Progenitor cell of endocrine pancreas (in vitro differentiated cells): Measurements from ENCODE around the gene CA12. TPM values are rescaled to one million over a fixed set of nuclear protein-coding genes. Genes with fewer than 3 reads are reported as not detected.

ENCODE experiments used
- DNase-seq: peaks from one replicate; pipeline ENCODE4 v3.0.0; 2021; ENCODE audit warnings: low spot score; ENCODE audit not compliant: unreplicated experiment
- H3K27ac Mint-ChIP-seq: 2 replicates; pipeline ENCODE4 v1.8.0; 2021; ENCODE audit warnings: mild to moderate bottlenecking, moderate library complexity, mixed read lengths
- H3K27me3 Mint-ChIP-seq: 2 replicates; pipeline ENCODE4 v1.8.0; 2021; ENCODE audit warnings: mixed read lengths
- H3K36me3 Mint-ChIP-seq: 2 replicates; pipeline ENCODE4 v1.8.0; 2022; ENCODE audit warnings: mixed read lengths; ENCODE audit not compliant: insufficient read depth
- H3K4me1 Mint-ChIP-seq: 2 replicates; pipeline ENCODE4 v1.8.0; 2021; ENCODE audit warnings: low read depth, mixed read lengths
- H3K4me3 Mint-ChIP-seq: 2 replicates; pipeline ENCODE4 v1.8.0; 2021; ENCODE audit warnings: low read depth, mild to moderate bottlenecking, moderate library complexity, mixed read lengths
- H3K9me3 Mint-ChIP-seq: 2 replicates; pipeline ENCODE4 v1.8.0; 2021; ENCODE audit warnings: low read depth, mixed read lengths
- total RNA-seq: library from RNA; stranded (reverse); gene quantifications from 2 replicates; pipeline ENCODE4 v1.2.1, GENCODE V29; 2021
- TF ChIP-seq, protein P1 (sequence below): fragments of 200-600 bp; sonication (generic); IDR thresholded peaks from one replicate; pipeline ENCODE4 v1.5.0; 2021; ENCODE audit warnings: antibody characterized with exemption, mild to moderate bottlenecking; ENCODE audit not compliant: unreplicated experiment

CA12 gene
- total RNA-seq, 1 donor from 2014 or later = 0.38 TPM

DNA sequence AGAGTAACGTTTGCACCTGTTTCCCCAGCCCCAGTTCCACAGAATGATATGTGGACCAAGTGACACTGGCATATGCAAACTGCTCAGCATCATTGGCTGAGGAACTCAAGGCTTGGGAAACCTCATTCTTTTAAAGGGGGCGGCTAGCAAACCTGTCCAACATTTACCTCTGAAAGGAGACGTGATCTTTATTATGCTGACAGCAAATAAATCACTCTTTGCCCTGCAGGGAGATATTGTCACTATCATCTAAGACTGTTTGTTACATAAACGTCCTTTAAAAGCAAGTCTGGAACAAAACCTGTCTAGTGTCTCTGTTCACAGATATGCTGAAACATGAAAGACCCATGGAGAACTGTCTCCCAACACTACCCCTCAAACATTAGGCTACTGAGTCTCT is 21.5 kb downstream of the CA12 start:
- no peaks in the 10 kb centered on the region for H3K36me3 Mint-ChIP-seq
- DNase-seq = no peak
- TF ChIP-seq, protein P1, sequence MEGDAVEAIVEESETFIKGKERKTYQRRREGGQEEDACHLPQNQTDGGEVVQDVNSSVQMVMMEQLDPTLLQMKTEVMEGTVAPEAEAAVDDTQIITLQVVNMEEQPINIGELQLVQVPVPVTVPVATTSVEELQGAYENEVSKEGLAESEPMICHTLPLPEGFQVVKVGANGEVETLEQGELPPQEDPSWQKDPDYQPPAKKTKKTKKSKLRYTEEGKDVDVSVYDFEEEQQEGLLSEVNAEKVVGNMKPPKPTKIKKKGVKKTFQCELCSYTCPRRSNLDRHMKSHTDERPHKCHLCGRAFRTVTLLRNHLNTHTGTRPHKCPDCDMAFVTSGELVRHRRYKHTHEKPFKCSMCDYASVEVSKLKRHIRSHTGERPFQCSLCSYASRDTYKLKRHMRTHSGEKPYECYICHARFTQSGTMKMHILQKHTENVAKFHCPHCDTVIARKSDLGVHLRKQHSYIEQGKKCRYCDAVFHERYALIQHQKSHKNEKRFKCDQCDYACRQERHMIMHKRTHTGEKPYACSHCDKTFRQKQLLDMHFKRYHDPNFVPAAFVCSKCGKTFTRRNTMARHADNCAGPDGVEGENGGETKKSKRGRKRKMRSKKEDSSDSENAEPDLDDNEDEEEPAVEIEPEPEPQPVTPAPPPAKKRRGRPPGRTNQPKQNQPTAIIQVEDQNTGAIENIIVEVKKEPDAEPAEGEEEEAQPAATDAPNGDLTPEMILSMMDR = no peak
- no peaks in the 10 kb centered on the region for H3K9me3 Mint-ChIP-seq
- no peak overlapping the region for H3K4me3 Mint-ChIP-seq
- no peak overlapping the region for H3K27ac Mint-ChIP-seq
- peaks cover 33% of the 10 kb centered on the region for H3K27me3 Mint-ChIP-seq
- H3K4me1 Mint-ChIP-seq = peaks cover 2% of the 10 kb centered on the region

DNA sequence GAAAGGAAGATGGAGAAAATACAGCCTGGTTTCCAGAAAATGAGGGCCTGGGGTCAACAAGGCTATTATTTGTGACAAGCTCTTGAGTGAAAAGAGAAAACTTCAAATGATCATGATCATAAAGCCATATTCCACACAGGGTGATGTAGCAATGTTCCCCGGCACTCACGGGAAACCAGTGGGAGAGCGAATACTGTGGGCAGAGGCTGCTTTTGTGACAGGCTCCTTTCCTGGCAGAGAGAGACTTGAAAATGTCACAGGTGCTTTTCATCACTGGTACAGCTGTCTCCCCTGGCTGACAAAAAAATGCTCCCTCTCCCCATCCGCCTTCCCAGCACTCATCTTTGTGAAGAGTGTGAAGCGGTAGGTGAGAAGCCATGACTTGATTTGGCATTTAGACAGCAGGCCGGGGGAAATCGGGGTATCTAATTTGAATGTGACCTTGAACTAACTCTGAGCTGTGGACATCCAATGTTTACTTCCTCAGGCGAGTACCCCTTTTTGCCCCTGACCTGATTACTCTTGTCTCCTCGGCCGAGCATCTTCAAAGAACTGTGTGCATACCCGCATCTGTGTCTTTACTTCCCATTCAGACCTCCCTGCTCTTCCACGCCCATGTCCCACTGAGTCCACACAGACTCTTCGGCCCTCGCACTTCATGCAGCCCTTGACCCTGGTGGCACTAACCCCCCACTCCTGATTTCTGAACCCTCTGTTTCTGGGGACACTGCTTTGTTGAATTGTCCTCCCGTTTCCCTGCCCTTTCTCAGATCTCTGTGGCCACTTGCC is 23.2 kb downstream of the CA12 start:
- H3K4me3 Mint-ChIP-seq = no peak overlapping the region
- peaks cover 7% of the 10 kb centered on the region for H3K4me1 Mint-ChIP-seq
- TF ChIP-seq, protein P1 = no peak
- no peak overlapping the region for H3K27ac Mint-ChIP-seq
- H3K36me3 Mint-ChIP-seq = no peaks in the 10 kb centered on the region
- DNase-seq = no peak
- H3K27me3 Mint-ChIP-seq = peaks cover 28% of the 10 kb centered on the region
- H3K9me3 Mint-ChIP-seq = no peaks in the 10 kb centered on the region

DNA sequence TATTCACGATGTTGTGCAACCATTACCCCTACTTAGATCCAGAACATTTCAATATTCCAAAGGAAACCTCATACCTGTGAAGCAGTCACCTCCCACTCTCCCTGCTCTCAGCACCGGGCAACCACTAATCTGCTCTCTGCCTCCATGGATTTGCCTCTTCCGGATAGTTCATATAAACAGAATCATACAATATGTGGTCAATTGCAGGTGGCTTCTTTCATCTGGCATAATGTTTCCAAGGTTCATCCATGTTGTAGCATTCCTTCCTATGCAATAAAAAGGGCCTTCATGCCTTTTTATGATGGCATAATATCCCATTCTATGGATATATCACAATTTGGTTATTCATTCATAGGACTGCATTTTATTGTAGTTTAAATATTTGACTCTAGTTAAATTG is 23.9 kb downstream of the CA12 start:
- Mint-ChIP-seq H3K4me1 (peaks cover 7% of the 10 kb centered on the region), H3K27me3 (peaks cover 28% of the 10 kb centered on the region)

DNA sequence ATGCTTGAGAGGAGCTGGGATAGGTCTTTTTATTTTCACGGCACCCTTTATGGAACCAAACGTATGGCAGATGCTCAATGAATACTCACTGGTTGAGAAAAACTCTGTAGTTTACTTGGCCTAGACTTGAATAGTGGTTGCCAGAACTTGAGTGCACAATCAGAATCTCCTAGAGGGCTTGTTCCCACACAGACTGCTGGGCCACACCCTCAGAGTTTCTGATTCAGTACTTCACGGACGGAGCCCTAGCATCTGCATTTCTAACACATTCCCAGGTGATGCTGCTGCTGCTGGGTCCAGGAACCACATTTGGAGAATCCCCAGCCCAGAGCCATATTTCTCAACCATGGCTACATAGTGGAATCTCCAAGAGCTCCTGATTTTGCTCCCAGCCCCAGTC is 24.6 kb downstream of the CA12 start:
- no peak overlapping the region for H3K27ac Mint-ChIP-seq
- no peak for DNase-seq
- TF ChIP-seq, protein P1 = no peak
- no peaks in the 10 kb centered on the region for H3K9me3 Mint-ChIP-seq
- H3K4me1 Mint-ChIP-seq = peaks cover 7% of the 10 kb centered on the region
- no peaks in the 10 kb centered on the region for H3K36me3 Mint-ChIP-seq
- H3K4me3 Mint-ChIP-seq = no peak overlapping the region
- peaks cover 25% of the 10 kb centered on the region for H3K27me3 Mint-ChIP-seq

More for the DNA sequence above, 23.9 kb downstream of the CA12 start:
- no peaks in the 10 kb centered on the region for H3K36me3 Mint-ChIP-seq
- TF ChIP-seq, protein P1 = no peak
- no peak overlapping the region for H3K4me3 Mint-ChIP-seq
- DNase-seq = no peak
- H3K27ac Mint-ChIP-seq = no peak overlapping the region
- H3K9me3 Mint-ChIP-seq = no peaks in the 10 kb centered on the region

DNA sequence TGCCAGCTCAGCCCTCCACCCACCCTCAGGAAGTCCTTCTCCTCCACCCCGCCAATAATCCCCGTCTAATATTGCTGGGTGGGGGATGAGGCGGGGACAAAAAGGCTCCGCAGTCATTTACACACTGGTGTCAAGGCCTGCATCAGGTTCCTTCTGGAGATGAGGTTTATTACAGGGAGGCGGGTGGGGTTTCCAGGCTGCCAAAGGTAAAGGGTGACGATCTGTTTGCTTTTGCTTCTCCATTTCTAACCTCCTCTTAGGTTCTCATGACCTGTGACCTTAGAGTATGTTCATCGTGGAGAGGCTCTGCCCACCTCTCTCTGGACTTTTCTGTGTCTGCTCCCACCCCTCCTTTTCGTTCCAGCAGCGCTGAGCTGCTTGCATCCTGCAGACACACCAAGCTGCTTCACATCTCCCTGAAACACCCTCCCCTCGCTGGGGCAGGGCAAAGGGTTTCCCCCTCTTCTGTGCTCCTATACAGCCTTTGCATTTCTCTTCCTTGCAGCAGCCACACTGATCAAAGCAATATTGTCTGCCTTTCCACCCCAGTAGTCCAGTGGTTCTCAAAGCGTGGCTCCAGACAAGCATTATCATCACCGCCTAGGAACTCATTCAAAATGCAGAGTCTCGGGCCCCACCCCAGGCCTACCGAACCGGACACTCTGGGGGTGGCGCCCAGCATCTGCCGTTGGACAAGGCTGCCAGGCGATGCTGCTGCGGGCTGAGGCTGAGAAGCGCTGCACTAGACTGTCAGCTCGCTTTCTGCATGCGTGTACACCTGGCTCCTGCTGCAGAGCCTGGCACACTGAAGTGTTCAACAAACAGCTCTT is 26.6 kb downstream of the CA12 start:
- Mint-ChIP-seq H3K4me3 (no peak overlapping the region), H3K27me3 (peaks cover 17% of the 10 kb centered on the region), H3K4me1 (peaks cover 7% of the 10 kb centered on the region), H3K9me3 (no peaks in the 10 kb centered on the region), H3K36me3 (no peaks in the 10 kb centered on the region), H3K27ac (no peak overlapping the region)
- TF ChIP-seq, protein P1 = no peak
- no peak for DNase-seq
